Fibroblast of mammary gland (primary cell): ENCODE results near the gene OTUD1.

ENCODE experiments used
- DNase-seq: peaks from one replicate; pipeline ENCODE4 v3.0.0-alpha.2; 2010; ENCODE audit warnings: low read depth
- H3K4me3 ChIP-seq: 2 replicates; pipeline ENCODE4 v1.5.1; 2011; ENCODE audit warnings: low read depth, mild to moderate bottlenecking, low read length, moderate library complexity; ENCODE audit not compliant: control insufficient read depth
- CTCF ChIP-seq: conservative IDR thresholded peaks from 2 replicates; pipeline ENCODE4 v1.5.1; 2011; ENCODE audit warnings: low read depth, low read length, inconsistent platforms; ENCODE audit not compliant: control insufficient read depth, insufficient read depth

OTUD1 gene

GRCh38 chr10:23419201-23419600 lies 19.7 kb upstream of the OTUD1 start:
- DNase-seq = no peak
- H3K4me3 ChIP-seq = no peak overlapping the region
- TF ChIP-seq CTCF = no peak

GRCh38 chr10:23419655-23420329 lies 19.1 kb upstream of the OTUD1 start:
- no peak overlapping the region for H3K4me3 ChIP-seq
- TF ChIP-seq CTCF = no peak
- no peak for DNase-seq

GRCh38 chr10:23421397-23421796 lies 17.5 kb upstream of the OTUD1 start:
- no peak overlapping the region for H3K4me3 ChIP-seq
- DNase-seq = no peak
- no peak for TF ChIP-seq CTCF

- no peak for DNase-seq
- H3K4me3 ChIP-seq = no peak overlapping the region
- no peak for TF ChIP-seq CTCF
These were observed 16.9 kb upstream of the OTUD1 start for GRCh38 chr10:23422003-23422411.

GRCh38 chr10:23432166-23432565 lies 6.7 kb upstream of the OTUD1 start:
- H3K4me3 ChIP-seq = no peak overlapping the region
- no peak for TF ChIP-seq CTCF
- DNase-seq = peak; percentile 60

- DNase-seq = peak; percentile 66
- no peak overlapping the region for H3K4me3 ChIP-seq
- no peak for TF ChIP-seq CTCF
These were observed 6.2 kb upstream of the OTUD1 start for GRCh38 chr10:23432639-23433038.

- no peak overlapping the region for H3K4me3 ChIP-seq
- no peak for DNase-seq
- no peak for TF ChIP-seq CTCF
These were observed 5.2 kb upstream of the OTUD1 start for GRCh38 chr10:23433701-23434100.
